WTC11 (cell line): ENCODE data around the gene HSD3B7. TPM values are rescaled to one million over a fixed set of nuclear protein-coding genes. Genes with fewer than 3 reads are reported as not detected.

Experiments
- ATAC-seq: fragments of 200-7000 bp; cut with Tn5 transposase; 2 replicates; pipeline ENCODE4 v1.10.0; 2021; ENCODE audit warnings: mild to moderate bottlenecking, moderate library complexity
- CTCF ChIA-PET: fragments of 300-600 bp; sonication (Branson Sonifier 250); formaldehyde crosslinking; loops from one replicate; lab custom pipeline; 2021; ENCODE audit warnings: antibody characterized with exemption; lab: Charles Lee
- POLR2A ChIA-PET: fragments of 350-600 bp; sonication (Branson Sonifier 250); formaldehyde crosslinking; loops from one replicate; lab custom pipeline; 2021; ENCODE audit warnings: antibody characterized with exemption; lab: Charles Lee
- DNase-seq: peaks from one replicate; pipeline ENCODE4 v3.0.0; 2021; ENCODE audit warnings: low spot score
- H3K27ac Mint-ChIP-seq: 2 replicates; pipeline ENCODE4 v1.8.0; 2021; ENCODE audit warnings: mixed read lengths
- H3K27me3 Mint-ChIP-seq: 2 replicates; pipeline ENCODE4 v1.8.0; 2021; ENCODE audit warnings: low read depth, mild to moderate bottlenecking, moderate library complexity, mixed read lengths
- H3K36me3 Mint-ChIP-seq: 2 replicates; pipeline ENCODE4 v1.8.0; 2021; ENCODE audit warnings: mixed read lengths
- H3K4me1 Mint-ChIP-seq: 2 replicates; pipeline ENCODE4 v1.8.0; 2022; ENCODE audit warnings: mixed read lengths
- H3K4me3 Mint-ChIP-seq: 2 replicates; pipeline ENCODE4 v1.8.0; 2021; ENCODE audit warnings: mild to moderate bottlenecking, moderate library complexity, mixed read lengths
- H3K9me3 Mint-ChIP-seq: 2 replicates; pipeline ENCODE4 v1.8.0; 2021; ENCODE audit warnings: mixed read lengths
- ATF1 ChIP-seq: sonication (generic); formaldehyde crosslinking; IDR thresholded peaks from 2 replicates; pipeline ENCODE4 v1.8.1; 2023; ENCODE audit warnings: mild to moderate bottlenecking, moderate library complexity, missing genetic modification reagents
- CBFB ChIP-seq: sonication (generic); formaldehyde crosslinking; IDR thresholded peaks from 2 replicates; pipeline ENCODE4 v1.8.1; 2022; ENCODE audit warnings: mild to moderate bottlenecking, low read depth, missing genetic modification reagents
- EMX1 ChIP-seq: fragments of 250-450 bp; sonication (Bioruptor Pico); IDR thresholded peaks from 2 replicates; pipeline ENCODE4 v1.8.0; 2021; ENCODE audit warnings: mild to moderate bottlenecking
- HMGA2 ChIP-seq: fragments of 250-450 bp; sonication (Bioruptor Pico); IDR thresholded peaks from 2 replicates; pipeline ENCODE4 v1.4.0; 2021; ENCODE audit warnings: mild to moderate bottlenecking, moderate library complexity
- IRF2 ChIP-seq: sonication (generic); formaldehyde crosslinking; IDR thresholded peaks from 2 replicates; pipeline ENCODE4 v1.8.0; 2022; ENCODE audit warnings: low read depth, missing genetic modification reagents, borderline replicate concordance
- JAZF1 ChIP-seq: fragments of 250-450 bp; sonication (Bioruptor Pico); IDR thresholded peaks from 2 replicates; pipeline ENCODE4 v1.9.0; 2021; ENCODE audit warnings: moderate library complexity, mild to moderate bottlenecking, inconsistent platforms
- NFATC4 ChIP-seq: fragments of 250-450 bp; sonication (Bioruptor Pico); IDR thresholded peaks from 2 replicates; pipeline ENCODE4 v1.9.0; 2021; ENCODE audit warnings: mild to moderate bottlenecking
- NFE2L1 ChIP-seq: sonication (generic); formaldehyde crosslinking; IDR thresholded peaks from 2 replicates; pipeline ENCODE4 v1.8.1; 2023; ENCODE audit warnings: missing genetic modification reagents
- NR1H2 ChIP-seq: sonication (generic); formaldehyde crosslinking; IDR thresholded peaks from 2 replicates; pipeline ENCODE4 v1.9.0; 2021; ENCODE audit warnings: mild to moderate bottlenecking, moderate library complexity, missing genetic modification reagents
- OVOL2 ChIP-seq: fragments of 250-450 bp; sonication (Bioruptor Pico); IDR thresholded peaks from 2 replicates; pipeline ENCODE4 v1.9.0; 2021; ENCODE audit warnings: mild to moderate bottlenecking, borderline replicate concordance
- PRRX2 ChIP-seq: fragments of 250-450 bp; sonication (Bioruptor Pico); IDR thresholded peaks from 2 replicates; pipeline ENCODE4 v1.8.0; 2021; ENCODE audit warnings: mild to moderate bottlenecking
- TEAD1 ChIP-seq: sonication (generic); formaldehyde crosslinking; IDR thresholded peaks from 2 replicates; pipeline ENCODE4 v1.8.0; 2022; ENCODE audit warnings: mild to moderate bottlenecking, missing genetic modification reagents
- ZBTB21 ChIP-seq: sonication (generic); formaldehyde crosslinking; IDR thresholded peaks from 2 replicates; pipeline ENCODE4 v1.8.1; 2023; ENCODE audit warnings: mild to moderate bottlenecking, missing genetic modification reagents, borderline replicate concordance
- ZNF232 ChIP-seq: sonication (generic); formaldehyde crosslinking; IDR thresholded peaks from 2 replicates; pipeline ENCODE4 v1.8.0; 2022; ENCODE audit warnings: mild to moderate bottlenecking, missing genetic modification reagents
- ZNF263 ChIP-seq: sonication (generic); formaldehyde crosslinking; IDR thresholded peaks from 2 replicates; pipeline ENCODE4 v1.8.1; 2022; ENCODE audit warnings: low read depth, mild to moderate bottlenecking, moderate library complexity, missing genetic modification reagents
- ZNF416 ChIP-seq: fragments of 250-450 bp; sonication (Bioruptor Pico); IDR thresholded peaks from 2 replicates; pipeline ENCODE4 v1.9.0; 2021; ENCODE audit warnings: mild to moderate bottlenecking, inconsistent platforms
- total RNA-seq: library from RNA; stranded (reverse); gene quantifications from 3 replicates; pipeline ENCODE4 v1.2.3, GENCODE V29; 2021
- TF ChIP-seq, protein P1 (sequence below): sonication (generic); formaldehyde crosslinking; IDR thresholded peaks from 2 replicates; pipeline ENCODE4 v1.8.1; 2022; ENCODE audit warnings: low read depth, mild to moderate bottlenecking, moderate library complexity, missing genetic modification reagents, borderline replicate concordance
- TF ChIP-seq, protein P2 (sequence below): sonication (generic); formaldehyde crosslinking; IDR thresholded peaks from 2 replicates; pipeline ENCODE4 v1.8.0; 2022; ENCODE audit warnings: mild to moderate bottlenecking, missing genetic modification reagents
- TF ChIP-seq, protein P3 (sequence below): sonication (generic); formaldehyde crosslinking; IDR thresholded peaks from 2 replicates; pipeline ENCODE4 v1.8.1; 2022; ENCODE audit warnings: mild to moderate bottlenecking, moderate library complexity, missing genetic modification reagents
- TF ChIP-seq, protein P4 (sequence below): sonication (generic); formaldehyde crosslinking; IDR thresholded peaks from 2 replicates; pipeline ENCODE4 v1.8.1; 2022; ENCODE audit warnings: missing genetic modification reagents, borderline replicate concordance
- TF ChIP-seq, protein P5 (sequence below): sonication (generic); formaldehyde crosslinking; IDR thresholded peaks from 2 replicates; pipeline ENCODE4 v1.8.1; 2023; ENCODE audit warnings: mild to moderate bottlenecking, missing genetic modification reagents, moderate library complexity
- TF ChIP-seq, protein P6 (sequence below): sonication (generic); formaldehyde crosslinking; IDR thresholded peaks from 2 replicates; pipeline ENCODE4 v1.8.1; 2023; ENCODE audit warnings: mild to moderate bottlenecking, moderate library complexity, missing genetic modification reagents
- TF ChIP-seq, protein P7 (sequence below): fragments of 250-450 bp; sonication (Bioruptor Pico); IDR thresholded peaks from 2 replicates; pipeline ENCODE4 v1.8.0; 2021; ENCODE audit warnings: mild to moderate bottlenecking
- TF ChIP-seq, protein P8 (sequence below): sonication (generic); formaldehyde crosslinking; IDR thresholded peaks from 2 replicates; pipeline ENCODE4 v1.8.0; 2022; ENCODE audit warnings: mild to moderate bottlenecking, missing genetic modification reagents
- TF ChIP-seq, protein P9 (sequence below): sonication (generic); formaldehyde crosslinking; IDR thresholded peaks from 2 replicates; pipeline ENCODE4 v1.8.0; 2023; ENCODE audit warnings: missing genetic modification reagents

The HSD3B7 gene
- total RNA-seq, 1 experiment from 2014 or later: 4.5 TPM

DNA sequence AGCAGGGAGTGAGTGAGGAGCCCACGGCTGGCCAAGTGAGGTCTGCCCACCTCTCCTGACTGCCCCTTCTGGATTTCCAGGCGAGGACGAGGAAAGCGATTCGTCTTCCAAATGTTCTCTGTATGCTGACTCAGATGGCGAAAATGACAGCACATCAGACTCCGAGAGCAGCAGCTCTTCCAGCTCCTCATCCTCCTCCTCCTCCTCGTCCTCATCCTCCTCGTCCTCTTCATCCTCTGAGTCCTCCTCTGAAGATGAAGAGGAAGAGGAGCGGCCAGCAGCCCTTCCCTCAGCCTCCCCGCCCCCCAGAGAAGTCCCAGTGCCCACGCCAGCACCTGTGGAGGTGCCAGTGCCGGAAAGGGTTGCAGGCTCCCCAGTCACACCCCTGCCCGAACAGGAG lies 13.7 kb upstream of the HSD3B7 start:
- ChIA-PET CTCF (interaction anchor here (1.2 kb wide), 1 partner anchor 13 kb away, joined by 3 read pairs; the partner anchor contains the start of gene HSD3B7), POLR2A (no interaction called here)
- H3K27ac Mint-ChIP-seq: no peak overlapping the region
- H3K4me1 Mint-ChIP-seq: no peaks in the 10 kb centered on the region
- no peaks in the 10 kb centered on the region for H3K27me3 Mint-ChIP-seq
- DNase-seq (no peak), ATAC-seq (no peak)
- no peak overlapping the region for H3K4me3 Mint-ChIP-seq
- H3K9me3 Mint-ChIP-seq: no peaks in the 10 kb centered on the region
- peaks cover 72% of the 10 kb centered on the region for H3K36me3 Mint-ChIP-seq
- TF ChIP-seq, protein P1, sequence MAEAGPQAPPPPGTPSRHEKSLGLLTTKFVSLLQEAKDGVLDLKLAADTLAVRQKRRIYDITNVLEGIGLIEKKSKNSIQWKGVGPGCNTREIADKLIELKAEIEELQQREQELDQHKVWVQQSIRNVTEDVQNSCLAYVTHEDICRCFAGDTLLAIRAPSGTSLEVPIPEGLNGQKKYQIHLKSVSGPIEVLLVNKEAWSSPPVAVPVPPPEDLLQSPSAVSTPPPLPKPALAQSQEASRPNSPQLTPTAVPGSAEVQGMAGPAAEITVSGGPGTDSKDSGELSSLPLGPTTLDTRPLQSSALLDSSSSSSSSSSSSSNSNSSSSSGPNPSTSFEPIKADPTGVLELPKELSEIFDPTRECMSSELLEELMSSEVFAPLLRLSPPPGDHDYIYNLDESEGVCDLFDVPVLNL (CRISPR knock-in tag): no peak
- TF ChIP-seq, protein P2, sequence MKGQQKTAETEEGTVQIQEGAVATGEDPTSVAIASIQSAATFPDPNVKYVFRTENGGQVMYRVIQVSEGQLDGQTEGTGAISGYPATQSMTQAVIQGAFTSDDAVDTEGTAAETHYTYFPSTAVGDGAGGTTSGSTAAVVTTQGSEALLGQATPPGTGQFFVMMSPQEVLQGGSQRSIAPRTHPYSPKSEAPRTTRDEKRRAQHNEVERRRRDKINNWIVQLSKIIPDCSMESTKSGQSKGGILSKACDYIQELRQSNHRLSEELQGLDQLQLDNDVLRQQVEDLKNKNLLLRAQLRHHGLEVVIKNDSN (CRISPR knock-in tag): no peak
- TF ChIP-seq IRF2 (no peak), NR1H2 (CRISPR knock-in tag) (no peak), ZNF416 (CRISPR knock-in tag) (no peak), ZBTB21 (CRISPR knock-in tag) (no peak), CBFB (CRISPR knock-in tag) (no peak), JAZF1 (CRISPR knock-in tag) (no peak), HMGA2 (CRISPR knock-in tag) (no peak), PRRX2 (no peak)
- TF ChIP-seq, protein P3, sequence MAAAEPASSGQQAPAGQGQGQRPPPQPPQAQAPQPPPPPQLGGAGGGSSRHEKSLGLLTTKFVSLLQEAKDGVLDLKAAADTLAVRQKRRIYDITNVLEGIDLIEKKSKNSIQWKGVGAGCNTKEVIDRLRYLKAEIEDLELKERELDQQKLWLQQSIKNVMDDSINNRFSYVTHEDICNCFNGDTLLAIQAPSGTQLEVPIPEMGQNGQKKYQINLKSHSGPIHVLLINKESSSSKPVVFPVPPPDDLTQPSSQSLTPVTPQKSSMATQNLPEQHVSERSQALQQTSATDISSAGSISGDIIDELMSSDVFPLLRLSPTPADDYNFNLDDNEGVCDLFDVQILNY (CRISPR knock-in tag): no peak
- TF ChIP-seq, protein P4, sequence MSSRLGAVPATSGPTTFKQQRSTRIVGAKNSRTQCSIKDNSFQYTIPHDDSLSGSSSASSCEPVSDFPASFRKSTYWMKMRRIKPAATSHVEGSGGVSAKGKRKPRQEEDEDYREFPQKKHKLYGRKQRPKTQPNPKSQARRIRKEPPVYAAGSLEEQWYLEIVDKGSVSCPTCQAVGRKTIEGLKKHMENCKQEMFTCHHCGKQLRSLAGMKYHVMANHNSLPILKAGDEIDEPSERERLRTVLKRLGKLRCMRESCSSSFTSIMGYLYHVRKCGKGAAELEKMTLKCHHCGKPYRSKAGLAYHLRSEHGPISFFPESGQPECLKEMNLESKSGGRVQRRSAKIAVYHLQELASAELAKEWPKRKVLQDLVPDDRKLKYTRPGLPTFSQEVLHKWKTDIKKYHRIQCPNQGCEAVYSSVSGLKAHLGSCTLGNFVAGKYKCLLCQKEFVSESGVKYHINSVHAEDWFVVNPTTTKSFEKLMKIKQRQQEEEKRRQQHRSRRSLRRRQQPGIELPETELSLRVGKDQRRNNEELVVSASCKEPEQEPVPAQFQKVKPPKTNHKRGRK (CRISPR knock-in tag): no peak
- TF ChIP-seq, protein P5, sequence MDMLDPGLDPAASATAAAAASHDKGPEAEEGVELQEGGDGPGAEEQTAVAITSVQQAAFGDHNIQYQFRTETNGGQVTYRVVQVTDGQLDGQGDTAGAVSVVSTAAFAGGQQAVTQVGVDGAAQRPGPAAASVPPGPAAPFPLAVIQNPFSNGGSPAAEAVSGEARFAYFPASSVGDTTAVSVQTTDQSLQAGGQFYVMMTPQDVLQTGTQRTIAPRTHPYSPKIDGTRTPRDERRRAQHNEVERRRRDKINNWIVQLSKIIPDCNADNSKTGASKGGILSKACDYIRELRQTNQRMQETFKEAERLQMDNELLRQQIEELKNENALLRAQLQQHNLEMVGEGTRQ (CRISPR knock-in tag): no peak

DNA sequence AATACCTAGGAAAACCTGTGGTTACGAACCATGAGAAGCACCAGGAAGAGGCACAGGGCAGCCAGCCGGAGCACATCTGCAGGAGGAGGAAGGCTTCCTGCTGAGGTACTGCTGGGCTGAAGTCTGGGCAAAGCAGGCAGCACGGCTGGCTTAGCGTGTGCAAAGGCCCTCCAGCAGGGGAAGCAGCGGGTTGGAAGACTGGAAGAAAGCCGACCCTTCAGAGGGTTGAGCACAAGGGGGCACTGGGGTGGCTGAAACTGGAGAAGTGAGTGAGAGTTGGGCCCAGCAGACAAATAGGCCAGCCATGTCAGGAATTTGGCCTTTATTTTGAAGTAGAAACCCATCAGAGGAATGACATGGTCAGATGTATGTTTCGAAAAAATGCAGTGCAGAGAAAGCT lies 12.1 kb upstream of the HSD3B7 start:
- Mint-ChIP-seq H3K27me3 (peaks cover 2% of the 10 kb centered on the region; the same call in 1 of the 2 replicates), H3K9me3 (no peaks in the 10 kb centered on the region), H3K36me3 (peaks cover 69% of the 10 kb centered on the region), H3K4me1 (no peaks in the 10 kb centered on the region), H3K27ac (peak overlapping the region; percentile 62; the same call in 1 of the 2 replicates), H3K4me3 (no peak overlapping the region)
- DNase-seq: no peak
- peak; percentile 68 for ATAC-seq
- no peak for TF ChIP-seq ZNF232 (CRISPR knock-in tag)
- TF ChIP-seq, protein P6, sequence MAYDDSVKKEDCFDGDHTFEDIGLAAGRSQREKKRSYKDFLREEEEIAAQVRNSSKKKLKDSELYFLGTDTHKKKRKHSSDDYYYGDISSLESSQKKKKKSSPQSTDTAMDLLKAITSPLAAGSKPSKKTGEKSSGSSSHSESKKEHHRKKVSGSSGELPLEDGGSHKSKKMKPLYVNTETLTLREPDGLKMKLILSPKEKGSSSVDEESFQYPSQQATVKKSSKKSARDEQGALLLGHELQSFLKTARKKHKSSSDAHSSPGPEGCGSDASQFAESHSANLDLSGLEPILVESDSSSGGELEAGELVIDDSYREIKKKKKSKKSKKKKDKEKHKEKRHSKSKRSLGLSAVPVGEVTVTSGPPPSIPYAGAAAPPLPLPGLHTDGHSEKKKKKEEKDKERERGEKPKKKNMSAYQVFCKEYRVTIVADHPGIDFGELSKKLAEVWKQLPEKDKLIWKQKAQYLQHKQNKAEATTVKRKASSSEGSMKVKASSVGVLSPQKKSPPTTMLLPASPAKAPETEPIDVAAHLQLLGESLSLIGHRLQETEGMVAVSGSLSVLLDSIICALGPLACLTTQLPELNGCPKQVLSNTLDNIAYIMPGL (CRISPR knock-in tag): no peak
- TF ChIP-seq, protein P7, sequence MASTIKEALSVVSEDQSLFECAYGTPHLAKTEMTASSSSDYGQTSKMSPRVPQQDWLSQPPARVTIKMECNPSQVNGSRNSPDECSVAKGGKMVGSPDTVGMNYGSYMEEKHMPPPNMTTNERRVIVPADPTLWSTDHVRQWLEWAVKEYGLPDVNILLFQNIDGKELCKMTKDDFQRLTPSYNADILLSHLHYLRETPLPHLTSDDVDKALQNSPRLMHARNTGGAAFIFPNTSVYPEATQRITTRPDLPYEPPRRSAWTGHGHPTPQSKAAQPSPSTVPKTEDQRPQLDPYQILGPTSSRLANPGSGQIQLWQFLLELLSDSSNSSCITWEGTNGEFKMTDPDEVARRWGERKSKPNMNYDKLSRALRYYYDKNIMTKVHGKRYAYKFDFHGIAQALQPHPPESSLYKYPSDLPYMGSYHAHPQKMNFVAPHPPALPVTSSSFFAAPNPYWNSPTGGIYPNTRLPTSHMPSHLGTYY (CRISPR knock-in tag): no peak
- no peak for TF ChIP-seq ATF1 (CRISPR knock-in tag)
- no peak for TF ChIP-seq NFE2L1 (CRISPR knock-in tag)
- TF ChIP-seq ZNF263 (CRISPR knock-in tag): no peak
- no peak for TF ChIP-seq ZNF416 (CRISPR knock-in tag)
- TF ChIP-seq, protein P8, sequence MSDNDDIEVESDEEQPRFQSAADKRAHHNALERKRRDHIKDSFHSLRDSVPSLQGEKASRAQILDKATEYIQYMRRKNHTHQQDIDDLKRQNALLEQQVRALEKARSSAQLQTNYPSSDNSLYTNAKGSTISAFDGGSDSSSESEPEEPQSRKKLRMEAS: no peak
- no peak for TF ChIP-seq TEAD1 (CRISPR knock-in tag)
- no peak for TF ChIP-seq OVOL2 (CRISPR knock-in tag)
- no peak for TF ChIP-seq EMX1 (CRISPR knock-in tag)
- TF ChIP-seq, protein P9, sequence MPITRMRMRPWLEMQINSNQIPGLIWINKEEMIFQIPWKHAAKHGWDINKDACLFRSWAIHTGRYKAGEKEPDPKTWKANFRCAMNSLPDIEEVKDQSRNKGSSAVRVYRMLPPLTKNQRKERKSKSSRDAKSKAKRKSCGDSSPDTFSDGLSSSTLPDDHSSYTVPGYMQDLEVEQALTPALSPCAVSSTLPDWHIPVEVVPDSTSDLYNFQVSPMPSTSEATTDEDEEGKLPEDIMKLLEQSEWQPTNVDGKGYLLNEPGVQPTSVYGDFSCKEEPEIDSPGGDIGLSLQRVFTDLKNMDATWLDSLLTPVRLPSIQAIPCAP (CRISPR knock-in tag): no peak
- TF ChIP-seq, protein P2 (CRISPR knock-in tag): no peak
- no peak for TF ChIP-seq NFATC4
- CTCF ChIA-PET: no interaction called here
- POLR2A ChIA-PET: no interaction called here
